ENCODE data around the gene SMARCD3.

SMARCD3 gene

DNA sequence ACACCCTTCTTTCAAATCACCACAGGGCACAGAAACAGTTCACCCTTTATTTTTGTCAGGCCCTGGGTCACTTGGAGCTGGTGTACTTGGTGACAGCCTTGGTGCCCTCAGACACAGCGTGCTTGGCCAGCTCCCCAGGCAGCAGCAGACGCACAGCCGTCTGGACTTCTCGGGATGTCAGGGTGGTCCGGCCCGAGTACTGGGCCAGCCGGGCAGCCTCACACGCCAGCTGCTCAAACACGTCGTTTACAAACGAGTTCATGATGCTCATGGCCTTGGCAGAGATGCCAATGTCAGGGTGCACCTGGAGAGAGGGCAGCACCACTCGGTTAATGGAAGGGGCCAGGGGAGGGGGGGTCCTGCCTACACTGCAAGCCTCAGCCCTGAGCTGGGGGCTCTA is 40.7 kb downstream of the SMARCD3 start:
- H3K27me3 ChIP-seq (ENCODE audit: insufficient read depth, low read length): no peaks in the 10 kb centered on the region
- TF ChIP-seq, protein P1, sequence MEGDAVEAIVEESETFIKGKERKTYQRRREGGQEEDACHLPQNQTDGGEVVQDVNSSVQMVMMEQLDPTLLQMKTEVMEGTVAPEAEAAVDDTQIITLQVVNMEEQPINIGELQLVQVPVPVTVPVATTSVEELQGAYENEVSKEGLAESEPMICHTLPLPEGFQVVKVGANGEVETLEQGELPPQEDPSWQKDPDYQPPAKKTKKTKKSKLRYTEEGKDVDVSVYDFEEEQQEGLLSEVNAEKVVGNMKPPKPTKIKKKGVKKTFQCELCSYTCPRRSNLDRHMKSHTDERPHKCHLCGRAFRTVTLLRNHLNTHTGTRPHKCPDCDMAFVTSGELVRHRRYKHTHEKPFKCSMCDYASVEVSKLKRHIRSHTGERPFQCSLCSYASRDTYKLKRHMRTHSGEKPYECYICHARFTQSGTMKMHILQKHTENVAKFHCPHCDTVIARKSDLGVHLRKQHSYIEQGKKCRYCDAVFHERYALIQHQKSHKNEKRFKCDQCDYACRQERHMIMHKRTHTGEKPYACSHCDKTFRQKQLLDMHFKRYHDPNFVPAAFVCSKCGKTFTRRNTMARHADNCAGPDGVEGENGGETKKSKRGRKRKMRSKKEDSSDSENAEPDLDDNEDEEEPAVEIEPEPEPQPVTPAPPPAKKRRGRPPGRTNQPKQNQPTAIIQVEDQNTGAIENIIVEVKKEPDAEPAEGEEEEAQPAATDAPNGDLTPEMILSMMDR (IDR thresholded peaks at IDR 0.05; ENCODE audit: low read length): no peak
- TF ChIP-seq EZH2 (IDR thresholded peaks at IDR 0.05; ENCODE audit: borderline replicate concordance, low read length): no peak
- no peak overlapping the region for H3K27ac ChIP-seq (ENCODE audit: low read depth, low read length, poor library complexity, severe bottlenecking)

GRCh38 chr7:151207315-151207714 is 41.2 kb downstream of the SMARCD3 start:
- H2AFZ ChIP-seq (ENCODE audit: low read length): no peak overlapping the region
- no peak for TF ChIP-seq EZH2 (IDR thresholded peaks at IDR 0.05; ENCODE audit: borderline replicate concordance, low read length)
- TF ChIP-seq, protein P1 (IDR thresholded peaks at IDR 0.05; ENCODE audit: low read length): no peak
- no peaks in the 10 kb centered on the region for H3K9me3 ChIP-seq (ENCODE audit: low read length)
- no peaks in the 10 kb centered on the region for H3F3A ChIP-seq (ENCODE audit: insufficient read depth, low read length)
- H3K27me3 ChIP-seq (ENCODE audit: insufficient read depth, low read length): no peaks in the 10 kb centered on the region
- no peak overlapping the region for H3K4me2 ChIP-seq (ENCODE audit: low read length)
- no peak overlapping the region for H3K4me3 ChIP-seq (ENCODE audit: low read depth, low read length, poor library complexity, severe bottlenecking)
- no peaks in the 10 kb centered on the region for H3K9me2 ChIP-seq (ENCODE audit: low read depth, low read length)
- no peaks in the 10 kb centered on the region for H4K20me1 ChIP-seq (ENCODE audit: insufficient read depth, low read length)
- H3K36me3 ChIP-seq (ENCODE audit: insufficient read depth, low read length): 0 out of 2 replicates have a peak, but pooled peaks cover 5% of the 10 kb centered on the region
- H3K27ac ChIP-seq (ENCODE audit: low read depth, low read length, poor library complexity, severe bottlenecking): no peak overlapping the region
- H3K79me2 ChIP-seq (ENCODE audit: insufficient read depth, low read length): no peaks in the 10 kb centered on the region
- no peak overlapping the region for H3K9ac ChIP-seq (ENCODE audit: low read length)
- H3K4me1 ChIP-seq (ENCODE audit: insufficient read depth, low read length, severe bottlenecking): no peaks in the 10 kb centered on the region

More for the DNA sequence above, 40.7 kb downstream of the SMARCD3 start:
- Histone ChIP-seq H2AFZ (ENCODE audit: low read length) (no peak overlapping the region), H3K79me2 (ENCODE audit: insufficient read depth, low read length) (no peaks in the 10 kb centered on the region), H3K9me2 (ENCODE audit: low read depth, low read length) (no peaks in the 10 kb centered on the region), H3F3A (ENCODE audit: insufficient read depth, low read length) (no peaks in the 10 kb centered on the region), H3K4me2 (ENCODE audit: low read length) (no peak overlapping the region), H3K9ac (ENCODE audit: low read length) (no peak overlapping the region), H3K36me3 (ENCODE audit: insufficient read depth, low read length) (0 out of 2 replicates have a peak, but pooled peaks cover 10% of the 10 kb centered on the region), H4K20me1 (ENCODE audit: insufficient read depth, low read length) (no peaks in the 10 kb centered on the region), H3K4me3 (ENCODE audit: low read depth, low read length, poor library complexity, severe bottlenecking) (no peak overlapping the region), H3K4me1 (ENCODE audit: insufficient read depth, low read length, severe bottlenecking) (no peaks in the 10 kb centered on the region), H3K9me3 (ENCODE audit: low read length) (no peaks in the 10 kb centered on the region)

DNA sequence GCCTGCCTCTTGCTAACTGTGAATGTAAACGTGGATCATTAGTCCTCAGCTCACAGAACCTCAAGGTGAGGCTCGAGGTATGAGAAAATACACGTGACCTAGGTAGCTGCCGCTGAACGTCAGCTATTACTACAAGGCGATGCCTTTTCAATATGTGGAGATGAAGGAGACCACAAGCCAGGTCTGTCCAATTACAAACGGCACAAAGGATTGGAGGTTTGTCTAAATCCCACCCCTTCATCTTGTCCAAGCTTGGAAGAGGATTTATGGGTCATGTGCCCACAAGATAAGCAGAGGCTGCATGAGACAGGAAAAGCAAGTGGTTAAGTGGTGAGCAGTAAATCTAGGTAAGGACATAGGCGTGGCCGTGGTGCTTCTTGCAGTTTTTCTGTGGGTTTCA is 41.6 kb downstream of the SMARCD3 start:
- Histone ChIP-seq H3K4me1 (ENCODE audit: insufficient read depth, low read length, severe bottlenecking) (no peaks in the 10 kb centered on the region), H3K9me2 (ENCODE audit: low read depth, low read length) (no peaks in the 10 kb centered on the region), H3K9me3 (ENCODE audit: low read length) (no peaks in the 10 kb centered on the region), H3K27me3 (ENCODE audit: insufficient read depth, low read length) (no peaks in the 10 kb centered on the region), H2AFZ (ENCODE audit: low read length) (no peak overlapping the region), H3K27ac (ENCODE audit: low read depth, low read length, poor library complexity, severe bottlenecking) (no peak overlapping the region), H3K79me2 (ENCODE audit: insufficient read depth, low read length) (no peaks in the 10 kb centered on the region), H3K36me3 (ENCODE audit: insufficient read depth, low read length) (0 out of 2 replicates have a peak, but pooled peaks cover under 1% of the 10 kb centered on the region), H3K4me2 (ENCODE audit: low read length) (no peak overlapping the region), H3F3A (ENCODE audit: insufficient read depth, low read length) (no peaks in the 10 kb centered on the region), H3K4me3 (ENCODE audit: low read depth, low read length, poor library complexity, severe bottlenecking) (no peak overlapping the region), H4K20me1 (ENCODE audit: insufficient read depth, low read length) (no peaks in the 10 kb centered on the region), H3K9ac (ENCODE audit: low read length) (no peak overlapping the region)
- TF ChIP-seq, protein P1 (IDR thresholded peaks at IDR 0.05; ENCODE audit: low read length): no peak
- TF ChIP-seq EZH2 (IDR thresholded peaks at IDR 0.05; ENCODE audit: borderline replicate concordance, low read length): no peak
